ENCODE data around the gene EIF4E2.

DNA sequence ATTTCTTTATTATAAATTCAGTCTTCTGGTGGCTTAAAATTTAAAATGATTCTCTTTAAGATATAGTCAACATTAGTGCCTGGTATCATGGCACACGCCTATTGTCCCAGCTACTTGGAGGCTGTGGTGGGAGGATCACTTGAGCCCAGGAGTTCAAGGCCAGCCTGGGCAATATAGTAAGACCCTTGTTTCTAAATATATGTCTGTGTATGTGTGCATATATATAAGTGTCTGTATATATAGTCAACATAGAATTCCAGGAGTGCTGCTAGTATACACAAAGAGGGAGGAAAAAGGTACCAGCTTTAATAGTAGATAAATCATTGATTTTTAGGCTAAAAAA is 24.9 kb downstream of the EIF4E2 start:
- TF ChIP-seq GATA2 (IDR thresholded peaks at IDR 0.05; ENCODE audit: low read depth, low read length) (no peak), GATA3 (IDR thresholded peaks at IDR 0.05; ENCODE audit: low read depth, low read length) (no peak)
